ENCODE measurements around the gene TXNRD1.

DNA sequence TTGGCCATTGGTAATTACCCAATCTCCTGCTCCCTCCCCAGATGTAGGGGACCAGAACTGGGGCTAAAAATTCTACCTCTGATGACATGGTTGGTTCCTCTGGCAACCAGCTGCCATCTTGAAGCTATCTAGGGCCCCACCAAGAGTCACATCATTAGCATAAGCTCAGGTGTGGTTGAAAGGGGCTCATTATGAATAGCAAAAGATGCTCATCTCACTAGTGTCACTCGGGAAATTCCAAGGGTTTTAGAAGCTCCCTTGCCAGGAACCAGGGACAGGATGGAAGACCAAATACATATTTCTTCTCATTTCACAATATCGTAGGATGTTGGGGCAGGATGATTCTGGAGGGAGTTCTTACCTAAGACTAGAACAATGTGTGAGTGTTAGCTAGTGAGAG, 126.6 kb downstream of the TXNRD1 start:
- no peak for TF ChIP-seq POLR2A (IDR thresholded peaks at IDR 0.05)
- TF ChIP-seq, protein P1, sequence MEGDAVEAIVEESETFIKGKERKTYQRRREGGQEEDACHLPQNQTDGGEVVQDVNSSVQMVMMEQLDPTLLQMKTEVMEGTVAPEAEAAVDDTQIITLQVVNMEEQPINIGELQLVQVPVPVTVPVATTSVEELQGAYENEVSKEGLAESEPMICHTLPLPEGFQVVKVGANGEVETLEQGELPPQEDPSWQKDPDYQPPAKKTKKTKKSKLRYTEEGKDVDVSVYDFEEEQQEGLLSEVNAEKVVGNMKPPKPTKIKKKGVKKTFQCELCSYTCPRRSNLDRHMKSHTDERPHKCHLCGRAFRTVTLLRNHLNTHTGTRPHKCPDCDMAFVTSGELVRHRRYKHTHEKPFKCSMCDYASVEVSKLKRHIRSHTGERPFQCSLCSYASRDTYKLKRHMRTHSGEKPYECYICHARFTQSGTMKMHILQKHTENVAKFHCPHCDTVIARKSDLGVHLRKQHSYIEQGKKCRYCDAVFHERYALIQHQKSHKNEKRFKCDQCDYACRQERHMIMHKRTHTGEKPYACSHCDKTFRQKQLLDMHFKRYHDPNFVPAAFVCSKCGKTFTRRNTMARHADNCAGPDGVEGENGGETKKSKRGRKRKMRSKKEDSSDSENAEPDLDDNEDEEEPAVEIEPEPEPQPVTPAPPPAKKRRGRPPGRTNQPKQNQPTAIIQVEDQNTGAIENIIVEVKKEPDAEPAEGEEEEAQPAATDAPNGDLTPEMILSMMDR (IDR thresholded peaks at IDR 0.05), result no peak

All from body of pancreas (tissue), 4 donors.